ENCODE measurements around the gene BTG4. TPM values are rescaled to one million over a fixed set of nuclear protein-coding genes. Genes with fewer than 3 reads are reported as not detected.

The BTG4 gene
- total and polyA plus RNA-seq, 2 of the 8 experiments (the other 6 are each of a cell fraction or from before 2014, with no cell fraction given), result 0.06 TPM; not detected in 1

DNA sequence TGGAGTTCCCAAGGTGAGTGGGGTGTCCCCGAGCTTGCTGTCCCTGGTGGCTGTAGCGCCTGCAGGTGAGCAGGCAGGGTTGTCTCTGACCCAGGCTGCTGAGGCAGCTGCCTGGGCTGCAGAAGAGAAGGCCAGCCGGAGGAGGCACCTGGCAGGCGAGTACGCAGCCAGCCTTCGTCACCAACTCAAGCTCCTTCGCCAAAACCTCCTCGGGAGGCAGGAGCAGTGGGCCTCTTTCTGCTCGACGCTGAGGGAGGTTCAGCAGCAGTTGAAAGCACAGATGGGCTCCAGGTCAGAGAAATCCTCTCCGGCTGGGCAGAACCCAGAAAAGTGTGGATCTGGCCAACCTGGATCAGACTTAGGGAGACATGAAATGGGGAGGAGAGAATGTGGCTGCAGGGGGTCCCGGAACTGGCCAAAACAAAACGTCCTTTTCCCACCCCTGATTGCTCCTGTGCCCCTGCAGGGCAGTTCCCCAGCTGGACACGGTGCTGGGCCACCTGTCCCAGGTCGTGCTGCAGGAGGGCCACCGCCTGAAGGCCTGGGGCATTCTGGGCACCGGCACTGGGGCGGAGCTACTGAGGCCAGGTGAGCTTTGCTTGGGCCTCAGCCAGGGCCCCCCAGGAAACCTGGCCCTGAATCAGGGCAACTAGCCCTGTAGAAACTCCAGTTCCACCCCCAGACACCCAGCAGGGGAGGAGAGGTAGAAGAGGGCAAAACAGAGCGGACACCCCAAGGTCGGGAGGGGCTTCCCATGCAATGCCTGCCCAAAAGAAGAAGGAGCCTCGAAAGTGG is 56.7 kb downstream of the BTG4 start:
- Histone ChIP-seq H4K91ac (replicated peaks; ENCODE audit: insufficient read length, low read length) (peak overlapping the region; percentile 27), H3K18ac (ENCODE audit: extremely low read depth, low read length) (no peak overlapping the region; the same call in 1 of the 2 replicates), H4K5ac (ENCODE audit: insufficient read length, low read depth, low read length) (no peak overlapping the region), H3K23me2 (ENCODE audit: low read depth, low read length) (peaks cover 3% of the 10 kb centered on the region; the same call in 1 of the 2 replicates), H3K9ac (replicated peaks in 1 of 4; ENCODE audit: extremely low read depth in 1 of 4, low read depth in 3 of 4, low read length in 3 of 4) (no peak overlapping the region), H4K20me1 (replicated peaks in 1 of 2; ENCODE audit: control insufficient read depth in 1 of 2, insufficient read depth in 2 of 2, low read length in 2 of 2) (no peaks in the 10 kb centered on the region), H4K8ac (ENCODE audit: extremely low read depth, insufficient read depth, low read length) (no peak overlapping the region), H3K27me3 (replicated peaks in 1 of 4; ENCODE audit: control insufficient read depth in 3 of 4, extremely low read depth in 1 of 4, insufficient read depth in 3 of 4, low read length in 3 of 4) (no peaks in the 10 kb centered on the region), H3K56ac (replicated peaks; ENCODE audit: insufficient read length, low read depth, low read length) (no peak overlapping the region), H2BK20ac (ENCODE audit: low read length) (0 out of 2 replicates have a peak overlapping the region, but pooled peaks have one; percentile 86), H3K4me1 (replicated peaks in 1 of 4; ENCODE audit: control insufficient read depth in 3 of 4, insufficient read depth in 4 of 4, low read length in 3 of 4) (peaks cover 0 to 7% (median 4%) of the 10 kb centered on the region in 4 experiments; a peak in 3 of 7 replicates), H3K4ac (replicated peaks; ENCODE audit: insufficient read length, low read depth, low read length) (no peak overlapping the region), H3K4me2 (ENCODE audit: insufficient read depth in 1 of 2, low read depth in 2 of 2, low read length in 2 of 2) (peak overlapping the region; percentile 50 to 73), H3K79me1 (ENCODE audit: low read depth, low read length) (no peaks in the 10 kb centered on the region), H2BK120ac (replicated peaks; ENCODE audit: low read depth, low read length) (no peak overlapping the region), H3K27ac (ENCODE audit: low read depth, low read length) (no peak overlapping the region), H3K9me3 (ENCODE audit: insufficient read depth in 2 of 2, low read depth in 1 of 2, low read length in 1 of 2) (no peaks in the 10 kb centered on the region), H3K36me3 (ENCODE audit: control insufficient read depth in 2 of 4, insufficient read depth in 4 of 4, low read length in 3 of 4) (no peaks in the 10 kb centered on the region), H3K79me2 (ENCODE audit: control insufficient read depth in 1 of 2, insufficient read depth in 2 of 2, low read length in 2 of 2) (no peaks in the 10 kb centered on the region), H3K14ac (ENCODE audit: insufficient read length) (no peak overlapping the region), H2BK5ac (ENCODE audit: low read depth, low read length) (0 out of 2 replicates have a peak overlapping the region, but pooled peaks have one; percentile 72), H2BK12ac (ENCODE audit: low read depth, low read length) (0 out of 2 replicates have a peak overlapping the region, but pooled peaks have one; percentile 75), H2AFZ (ENCODE audit: low read length) (peak overlapping the region; percentile 99), H2BK15ac (ENCODE audit: low read length) (no peak overlapping the region), H3K23ac (ENCODE audit: insufficient read length) (no peak overlapping the region), H2AK5ac (ENCODE audit: low read depth, low read length) (no peak overlapping the region), H3K4me3 (ENCODE audit: extremely low read depth in 1 of 4, insufficient read depth in 2 of 4, low read depth in 3 of 4, low read length in 4 of 4) (peak overlapping the region in 1 of 4 experiments; percentile 56; a peak in 2 of 8 replicates)
- POLR2A ChIA-PET (ENCODE audit: partially characterized antibody), result interaction anchor here (0.8 kb wide), 1 partner anchor 311 kb away, joined by 3 read pairs; no protein-coding TSS in a partner anchor
- peak; percentile 6 for TF ChIP-seq KDM4A (IDR thresholded peaks at IDR 0.05; ENCODE audit: low read depth, low read length, severe bottlenecking)
- TF ChIP-seq ZNF274 (IDR thresholded peaks at IDR 0.05; ENCODE audit: borderline replicate concordance, extremely low read depth, low read length), result no peak
- CTCF ChIA-PET (ENCODE audit: partially characterized antibody), result interaction anchor here (0.8 to 4.5 kb wide), 34 partner anchors 9 to 1020 kb away, joined by 3 to 28 read pairs (median 4); partner anchors contain the start of genes BTG4 and HOATZ
- WGBS, 2 experiments (ENCODE audit: extremely low coverage in 1 of 2, insufficient coverage in 1 of 2, insufficient read length in 1 of 2, insufficient replicate concordance in 2 of 2, low coverage in 1 of 2, low lambda C conversion rate in 2 of 2, missing lambda C conversion rate in 1 of 2), result 79% methylated on average over 21 of the region's 21 CpGs; no CpG with 5 or more reads in 1 of the 2 experiments
- no peak for DNase-seq (ENCODE audit: low read depth in 1 of 2, low spot score in 2 of 2)
- no peak for FAIRE-seq

All from H1 (cell line).